GM11168 (cell line): Measurements from ENCODE around the gene MRAS.

Experiments
- in situ Hi-C: fragments of 300-500 bp; cut with MboI; formaldehyde crosslinking; loops from one replicate; pipeline ENCODE4 v1.12.0; 2022; ENCODE audit warnings: low sequenced_read_pairs; ENCODE audit not compliant: unreplicated experiment

MRAS gene

DNA sequence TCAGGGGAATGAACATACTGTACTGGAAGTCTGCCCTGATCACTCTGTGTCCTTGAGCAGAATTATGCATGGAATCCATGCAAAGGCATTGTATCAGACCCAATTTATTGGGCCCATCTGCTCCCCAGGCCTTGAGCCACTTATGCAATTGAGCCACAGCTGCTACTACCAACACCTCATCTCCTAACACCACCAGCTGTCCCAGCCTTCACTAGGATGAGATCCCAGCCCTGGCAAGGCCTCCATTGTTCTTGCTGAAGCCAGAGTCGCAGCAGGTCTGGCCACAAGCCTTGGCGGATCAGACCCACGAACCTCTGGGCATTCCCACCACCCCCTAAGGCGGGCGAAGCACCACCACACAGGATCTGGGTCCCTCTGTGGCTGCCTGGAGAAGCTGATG, 9.6 kb upstream of the MRAS start:
- in situ Hi-C loops: no loop called here

GRCh38 chr3:138340511-138340910, 7.9 kb upstream of the MRAS start:
- in situ Hi-C loops: no loop called here

DNA sequence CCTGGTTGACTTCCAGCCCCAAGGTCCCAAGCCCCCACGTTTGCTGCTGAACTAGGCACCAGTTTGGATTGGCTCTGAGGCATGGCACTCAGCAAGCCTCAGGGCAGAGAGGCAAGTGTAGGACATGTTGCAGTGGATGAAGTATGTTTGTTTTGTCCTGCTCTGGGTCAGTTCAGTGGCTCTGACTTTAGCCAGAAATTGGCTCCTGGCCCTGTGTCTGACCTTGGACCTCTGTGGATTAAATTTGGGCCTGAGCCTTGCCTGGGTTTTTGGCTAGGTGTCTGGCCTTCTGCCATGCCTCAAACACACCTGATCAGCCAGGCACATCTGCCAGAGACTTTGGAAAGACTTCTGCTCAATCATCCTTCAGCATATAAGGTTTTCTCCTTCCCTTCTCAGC, 3.6 kb upstream of the MRAS start:
- in situ Hi-C loops: no loop called here

DNA sequence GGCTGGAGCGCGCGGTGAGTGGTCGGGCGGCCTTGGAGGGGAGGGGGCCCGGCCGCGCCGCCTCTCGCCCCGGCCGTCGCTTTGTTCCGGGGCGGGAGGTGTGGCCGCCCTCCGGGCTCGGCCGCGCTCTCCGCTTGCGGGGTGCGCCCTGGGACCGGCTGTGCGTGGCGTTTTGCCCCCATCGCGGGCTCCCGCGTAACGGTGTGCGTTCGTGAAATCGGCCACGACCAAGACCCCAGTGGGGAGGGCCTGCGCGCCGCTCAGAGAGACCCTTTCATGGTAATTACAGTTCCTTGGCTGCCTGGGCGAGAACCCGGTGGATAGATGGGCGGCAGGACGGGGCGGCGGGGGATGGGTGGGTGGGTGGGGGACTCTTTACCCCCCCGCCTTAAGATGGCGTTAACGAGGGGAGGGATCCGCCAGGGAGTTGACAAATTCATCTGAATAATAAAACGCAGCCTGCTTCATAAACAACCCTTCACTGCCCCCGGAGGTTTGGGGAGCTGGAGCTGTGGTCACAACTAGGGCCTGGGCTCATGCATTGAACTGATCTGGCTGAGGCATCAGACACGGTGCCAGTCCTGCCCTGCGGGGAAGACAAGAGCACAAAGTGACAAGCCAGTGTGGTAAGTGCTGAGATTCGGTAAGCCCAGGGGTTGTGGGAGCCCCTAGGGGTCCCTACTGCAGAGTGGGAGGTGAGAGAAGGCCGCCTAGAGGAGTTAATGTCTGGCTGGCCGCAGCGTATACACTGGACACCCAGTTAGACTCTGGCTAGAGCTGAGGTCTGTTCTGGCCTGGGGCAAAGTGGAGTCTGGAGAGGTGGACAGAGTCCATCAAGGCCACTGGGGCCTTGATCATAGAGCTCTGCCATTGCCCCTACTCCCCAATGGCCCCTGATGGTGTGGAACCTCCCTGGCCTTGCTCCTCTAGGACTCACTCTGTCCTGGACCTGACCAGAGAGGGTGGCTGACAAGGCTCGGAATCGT, 668 bp downstream of the MRAS start:
- in situ Hi-C loops: no loop called here

- in situ Hi-C loops: no loop called here
Measured at GRCh38 chr3:138349926-138350665, 1.7 kb downstream of the MRAS start.

GRCh38 chr3:138351151-138351550, 2.8 kb downstream of the MRAS start:
- in situ Hi-C loops: no loop called here

DNA sequence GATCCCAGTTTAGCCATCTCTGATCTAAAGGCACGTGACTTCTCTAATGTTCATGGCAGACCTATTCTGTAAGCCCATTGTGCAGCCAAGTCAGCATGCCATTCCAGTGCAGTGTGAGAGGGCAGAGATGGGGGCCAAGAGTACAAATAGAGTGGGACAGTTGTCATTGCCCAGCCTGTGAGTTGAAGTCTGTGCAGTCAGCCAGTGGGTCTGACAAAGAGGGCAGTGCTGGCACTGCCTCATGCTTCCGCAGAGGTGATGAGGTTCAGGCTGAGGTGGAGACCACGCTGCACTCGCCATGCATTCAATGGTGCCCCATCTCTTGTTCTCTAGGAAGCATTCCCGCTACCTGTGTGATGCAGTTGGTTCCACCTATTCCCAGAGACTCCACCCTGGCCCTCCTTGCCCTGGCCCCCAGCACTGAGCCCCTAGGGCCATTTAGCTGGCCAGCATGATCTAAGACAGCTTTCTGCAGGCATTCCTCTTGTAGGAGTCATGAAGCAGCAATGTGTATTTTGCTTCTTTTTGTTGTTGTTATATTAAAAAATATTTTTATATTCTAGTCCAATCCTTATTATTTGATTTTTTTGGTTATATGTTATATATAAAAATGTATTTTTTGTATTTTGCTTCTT, 3.7 kb downstream of the MRAS start:
- in situ Hi-C loops: no loop called here

GRCh38 chr3:138354376-138354775, 6.0 kb downstream of the MRAS start:
- in situ Hi-C loops: no loop called here

DNA sequence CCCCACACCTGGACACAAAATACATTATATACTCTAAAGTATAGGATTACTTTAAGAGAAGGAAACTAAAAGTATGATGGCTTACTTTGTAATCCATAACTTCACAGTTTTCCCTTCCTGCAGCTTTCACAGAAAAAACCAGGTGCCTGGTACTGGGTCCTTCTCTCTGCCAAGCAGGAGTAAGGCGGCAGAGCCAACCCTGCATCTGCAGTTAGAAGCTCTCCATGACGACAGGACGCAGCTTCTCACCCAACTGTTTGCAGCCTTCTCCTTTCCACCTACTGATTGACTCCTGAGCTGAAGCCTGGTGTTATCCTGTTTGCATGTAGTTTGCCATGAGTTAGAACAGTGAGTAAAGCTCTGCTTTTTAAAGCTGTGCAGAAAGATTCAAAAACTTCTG, 6.7 kb downstream of the MRAS start:
- in situ Hi-C loops: no loop called here

DNA sequence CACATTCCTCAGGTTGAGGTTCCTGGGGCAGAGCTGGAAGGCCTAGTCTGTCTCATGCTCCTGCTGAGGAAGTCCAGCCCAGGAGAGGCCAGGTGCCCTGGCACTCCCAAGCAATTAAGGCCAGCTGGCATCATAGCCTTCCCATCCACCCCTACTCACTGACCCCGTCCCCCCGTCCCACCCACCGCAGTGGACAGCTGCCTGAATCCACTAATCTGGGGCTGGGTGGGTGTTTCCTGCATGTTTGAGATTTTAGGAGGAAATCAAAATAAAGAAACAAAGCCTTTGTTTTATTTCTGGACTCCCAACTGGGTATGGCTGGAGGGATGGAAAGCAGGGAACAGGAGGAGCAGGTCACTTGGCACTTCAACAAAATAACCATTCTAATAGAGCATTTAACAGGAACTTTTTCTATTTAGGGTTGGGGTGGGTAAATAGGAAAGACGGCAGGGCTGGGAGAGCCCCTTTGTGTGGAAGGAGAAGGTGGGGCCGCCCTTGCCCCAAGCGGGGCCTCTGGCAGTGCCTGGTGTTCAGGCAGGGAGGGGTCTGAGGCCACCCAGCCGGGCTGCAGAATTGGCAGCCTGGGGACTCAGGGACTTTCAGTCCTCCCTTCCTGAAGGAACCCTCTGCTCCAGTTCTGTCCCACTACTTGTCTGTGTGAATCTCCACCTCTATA, 8.5 kb downstream of the MRAS start:
- in situ Hi-C loops: no loop called here

- in situ Hi-C loops: no loop called here
Measured at GRCh38 chr3:138359148-138359918, 11.0 kb downstream of the MRAS start.

- in situ Hi-C loops: no loop called here
Measured at GRCh38 chr3:138359919-138360868, 11.8 kb downstream of the MRAS start.

DNA sequence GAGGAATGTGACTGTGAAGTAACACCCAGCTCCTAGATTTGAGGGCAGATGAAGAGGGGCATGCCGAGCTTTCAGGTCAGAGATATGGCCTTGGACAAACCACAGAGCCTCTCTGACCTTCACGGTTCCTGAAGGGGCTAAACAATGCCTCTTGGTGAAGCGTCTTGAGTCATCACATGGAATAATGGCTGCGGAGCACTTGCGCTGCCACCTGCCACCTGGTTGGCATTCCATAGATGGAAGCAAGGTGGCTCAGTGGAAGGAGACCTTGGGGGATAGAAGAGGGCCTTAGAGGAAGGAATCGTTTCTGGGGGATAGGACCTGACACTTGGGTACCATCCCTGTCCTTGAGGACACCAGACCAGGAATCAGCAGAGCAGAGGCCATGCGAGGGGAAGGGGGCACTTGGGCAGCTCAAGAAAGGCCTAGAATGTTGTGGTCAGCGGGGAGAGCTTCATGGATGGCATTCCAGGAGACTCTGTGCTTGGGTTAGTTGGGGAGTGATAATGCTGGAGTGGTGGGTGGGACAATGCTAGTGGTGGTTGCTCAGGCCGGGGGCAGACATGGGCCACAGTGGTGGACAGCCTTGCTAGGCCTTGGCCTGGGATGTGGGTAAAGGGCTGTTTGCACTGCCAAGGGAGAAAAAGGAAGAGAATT, 12.6 kb downstream of the MRAS start:
- in situ Hi-C loops: no loop called here

DNA sequence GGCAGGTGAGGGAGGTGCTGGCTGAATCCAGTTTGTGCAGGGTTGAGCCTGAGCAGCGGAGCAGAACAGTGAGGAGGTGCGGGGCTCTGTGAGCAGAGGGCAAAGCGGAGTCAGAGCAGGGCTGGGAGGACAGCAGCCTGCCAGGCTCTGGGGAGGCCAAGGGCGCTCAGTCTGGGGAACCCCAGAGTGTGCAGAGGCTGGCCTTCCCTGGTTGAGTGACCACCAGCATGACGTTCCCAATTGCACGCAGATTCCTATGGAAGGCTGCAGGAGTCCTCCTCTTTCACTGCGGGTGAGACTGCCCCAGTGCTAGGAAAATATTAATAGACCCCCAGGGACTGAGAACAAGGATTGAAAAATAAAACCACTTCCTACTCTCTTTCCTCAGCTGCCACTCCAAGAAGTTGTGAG, 13.2 kb downstream of the MRAS start:
- in situ Hi-C loops: no loop called here

- in situ Hi-C loops: no loop called here
Measured at GRCh38 chr3:138362538-138362937, 14.2 kb downstream of the MRAS start.

DNA sequence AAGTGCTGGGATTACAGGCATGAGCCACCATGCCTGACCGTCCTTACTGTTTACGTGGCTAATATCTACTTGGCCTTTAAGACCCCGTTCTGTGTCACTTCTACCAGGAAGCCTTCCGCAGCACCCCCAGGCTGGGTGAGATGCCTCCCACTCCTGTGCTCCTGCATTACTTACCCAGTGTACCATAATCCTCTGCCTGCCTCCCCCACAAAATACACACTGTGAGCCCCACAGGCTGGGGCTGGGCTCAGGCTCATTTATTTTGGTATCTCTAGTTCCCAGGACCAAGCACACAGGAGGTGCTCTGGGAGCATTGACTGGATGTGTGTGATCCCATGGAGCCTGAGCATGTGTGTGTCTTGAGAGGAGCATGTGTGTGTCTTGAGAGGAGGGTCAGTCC, 14.9 kb downstream of the MRAS start:
- in situ Hi-C loops: no loop called here

DNA sequence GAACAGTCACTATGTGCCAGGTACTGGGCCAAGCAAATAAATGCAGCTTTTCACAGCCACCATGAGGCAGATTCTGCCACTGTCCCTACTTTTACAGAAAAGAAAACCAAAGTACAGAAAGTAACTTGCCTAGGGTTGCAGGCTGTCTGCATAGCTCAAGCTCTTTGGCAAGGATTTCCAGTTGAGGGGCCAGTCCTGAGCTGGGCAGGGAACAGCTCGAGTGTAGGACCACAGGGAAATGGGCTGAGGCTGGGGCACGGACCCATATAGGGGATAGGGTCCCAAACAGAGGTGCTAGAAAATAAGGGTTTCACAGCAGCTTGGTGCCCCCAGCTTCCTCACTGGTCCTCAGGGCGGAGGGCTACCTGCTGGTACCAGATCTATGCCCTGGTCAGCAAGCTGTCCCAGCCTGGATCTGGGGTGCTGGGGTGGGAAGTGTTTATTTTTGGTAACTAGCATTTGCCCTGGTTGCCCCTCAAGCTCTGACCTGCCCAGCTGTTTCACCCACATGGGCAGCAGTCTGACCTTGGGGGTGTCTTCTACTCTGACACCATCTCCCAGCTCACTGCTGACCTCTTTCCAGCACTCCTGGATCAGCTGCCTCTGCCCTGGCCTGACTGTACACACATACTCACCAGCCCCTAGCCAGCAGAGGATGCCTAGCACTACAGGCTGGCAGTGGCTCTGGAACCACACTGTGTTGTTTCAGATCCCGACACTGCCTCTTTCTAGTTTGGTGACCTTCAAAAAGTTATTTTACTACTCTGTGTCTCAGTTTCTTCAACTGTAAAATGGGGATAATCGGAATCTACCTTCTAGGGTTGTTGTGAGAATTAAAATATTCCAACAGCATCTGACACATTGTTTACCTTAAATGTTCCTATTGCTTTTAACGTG, 16.2 kb downstream of the MRAS start:
- in situ Hi-C loops: no loop called here
